Heart left ventricle (tissue), 13 donors: ENCODE data around the gene DEPP1.

ENCODE experiments used
- CTCF ChIP-seq, 12 donors: fragments of 200-600 bp; sonication (generic) in 4 of 12; IDR thresholded peaks; one replicate each; pipeline versions ENCODE4 v1.5.0 to v1.8.0; 2018 to 2022; ENCODE audit warnings: antibody characterized with exemption in 12 of 12, mild to moderate bottlenecking in 5 of 12
- POLR2A ChIP-seq, 2 donors: fragments of 450-650 bp; IDR thresholded peaks; one replicate each; pipeline ENCODE4 v1.6.1; 2017; ENCODE audit warnings: antibody characterized with exemption in 2 of 2, mild to moderate bottlenecking in 2 of 2, moderate library complexity in 2 of 2
- donor health status: ischemic (EF 13 %, LVEDD 7.1; RV severe dilation, severe dysfunction).
- donor health status: DM: no; HTN: yes; CAD: no.
- donor health status: DM: no; HTN: no; CAD: no.
- donor health status: ischemic (EF 25% LVEDD 6.9; RV normal size, moderate dysfunction).
- donor health status: ischemic (EF 25% LVEDD 5.7; RV mildly dilated, moderate dysfunction).
- donor health status: ischemic (EF 35%, LVEDD 5.7; RV mildly dilated, moderate dysfunction).
- donor health status: nonischemic (EF 11% LVEDD 7.7; RV severe dilation, severe dysfunction).
- donor health status: DM: yes; HTN: yes; CAD: no.
- donor health status: PGD.
- donor health status: ischemic (EF 29% LVEDD 5.4; RV normal size, mild dysfunction).
- donor health status: nonischemic (EF 23%, LVEDD 6.1; RV moderate dilation, normal function).

- no peak for TF ChIP-seq POLR2A (IDR thresholded peaks at IDR 0.05)
- TF ChIP-seq CTCF (IDR thresholded peaks at IDR 0.05), result no peak
These were observed 43.2 kb downstream of the DEPP1 start for GRCh38 chr10:44935201-44935965.
